Measurements from ENCODE around the gene SNAPC4.

The SNAPC4 gene

DNA sequence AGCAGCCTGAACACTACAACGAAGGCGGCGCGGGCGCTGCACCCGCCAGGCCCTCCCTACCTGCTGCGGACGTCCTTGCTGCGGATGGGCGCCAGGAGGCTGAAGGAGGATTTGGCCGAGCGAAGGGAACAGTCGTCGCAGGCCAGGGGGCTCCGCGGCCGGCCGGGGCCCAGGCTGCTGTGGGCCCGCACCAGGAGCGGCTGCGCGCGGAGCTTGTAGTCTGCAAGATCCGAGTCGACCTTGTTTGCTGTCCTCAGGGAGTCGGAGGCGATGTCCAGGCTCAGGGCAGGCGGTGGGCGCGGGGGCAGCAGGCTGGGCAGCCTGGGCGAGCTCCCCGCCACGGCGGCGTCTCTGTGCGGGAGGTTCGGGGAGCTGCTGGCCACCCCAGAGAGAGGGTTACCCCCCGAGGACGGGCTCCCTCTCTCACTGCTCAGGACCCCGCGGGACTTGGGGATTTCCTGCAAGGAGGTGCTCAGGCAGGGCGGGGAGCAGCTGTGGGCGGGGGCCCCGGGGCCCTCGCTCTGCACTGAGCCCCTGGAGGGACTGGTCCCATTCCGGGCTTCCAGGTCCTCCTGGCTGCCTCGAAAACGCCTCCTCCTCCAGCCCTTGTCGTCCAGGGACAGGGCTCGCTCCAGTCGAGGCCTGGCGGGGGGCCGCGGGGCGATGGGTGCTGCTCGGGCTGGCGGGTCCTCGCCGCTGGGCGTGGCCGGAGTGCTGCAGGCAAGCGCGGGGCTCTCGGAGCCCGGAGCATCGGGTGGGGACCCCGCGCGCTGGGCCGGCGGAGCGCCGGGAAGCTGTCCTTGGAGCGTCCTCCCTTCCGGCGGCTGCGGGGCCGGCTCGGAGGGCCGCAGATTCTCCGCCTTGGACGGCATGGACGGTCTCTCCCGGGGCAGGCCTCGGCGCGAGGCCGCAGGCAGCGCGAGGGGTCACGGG is 38.8 kb upstream of the SNAPC4 start:
- Histone ChIP-seq H3K4me1 (ENCODE audit: control insufficient read depth, insufficient read depth, low read length) (peaks cover 28% of the 10 kb centered on the region), H3K27me3 (ENCODE audit: control insufficient read depth, insufficient read depth, low read length) (no peaks in the 10 kb centered on the region), H3K4me3 (ENCODE audit: low read length) (peak overlapping the region; percentile 52), H3K9ac (ENCODE audit: low read length) (peak overlapping the region; percentile 72), H3K9me3 (ENCODE audit: control insufficient read depth, low read length) (no peaks in the 10 kb centered on the region), H3K36me3 (ENCODE audit: control insufficient read depth, insufficient read depth, low read length) (peaks cover 17% of the 10 kb centered on the region)

GRCh38 chr9:136437839-136438547 is 38.0 kb upstream of the SNAPC4 start:
- peak overlapping the region; percentile 72 for H3K9ac ChIP-seq (ENCODE audit: low read length)
- H3K36me3 ChIP-seq (ENCODE audit: control insufficient read depth, insufficient read depth, low read length), result peaks cover 17% of the 10 kb centered on the region
- peak overlapping the region; percentile 52 for H3K4me3 ChIP-seq (ENCODE audit: low read length)
- H3K4me1 ChIP-seq (ENCODE audit: control insufficient read depth, insufficient read depth, low read length), result peaks cover 28% of the 10 kb centered on the region
- no peaks in the 10 kb centered on the region for H3K9me3 ChIP-seq (ENCODE audit: control insufficient read depth, low read length)
- no peaks in the 10 kb centered on the region for H3K27me3 ChIP-seq (ENCODE audit: control insufficient read depth, insufficient read depth, low read length)

- H3K9ac ChIP-seq (ENCODE audit: low read length), result peak overlapping the region; percentile 72
- peaks cover 17% of the 10 kb centered on the region for H3K36me3 ChIP-seq (ENCODE audit: control insufficient read depth, insufficient read depth, low read length)
- no peaks in the 10 kb centered on the region for H3K9me3 ChIP-seq (ENCODE audit: control insufficient read depth, low read length)
- no peak overlapping the region for H3K4me3 ChIP-seq (ENCODE audit: low read length)
- H3K27me3 ChIP-seq (ENCODE audit: control insufficient read depth, insufficient read depth, low read length), result no peaks in the 10 kb centered on the region
- H3K4me1 ChIP-seq (ENCODE audit: control insufficient read depth, insufficient read depth, low read length), result peaks cover 28% of the 10 kb centered on the region
Observed at GRCh38 chr9:136437430-136437829, 37.5 kb upstream of the SNAPC4 start.

DNA sequence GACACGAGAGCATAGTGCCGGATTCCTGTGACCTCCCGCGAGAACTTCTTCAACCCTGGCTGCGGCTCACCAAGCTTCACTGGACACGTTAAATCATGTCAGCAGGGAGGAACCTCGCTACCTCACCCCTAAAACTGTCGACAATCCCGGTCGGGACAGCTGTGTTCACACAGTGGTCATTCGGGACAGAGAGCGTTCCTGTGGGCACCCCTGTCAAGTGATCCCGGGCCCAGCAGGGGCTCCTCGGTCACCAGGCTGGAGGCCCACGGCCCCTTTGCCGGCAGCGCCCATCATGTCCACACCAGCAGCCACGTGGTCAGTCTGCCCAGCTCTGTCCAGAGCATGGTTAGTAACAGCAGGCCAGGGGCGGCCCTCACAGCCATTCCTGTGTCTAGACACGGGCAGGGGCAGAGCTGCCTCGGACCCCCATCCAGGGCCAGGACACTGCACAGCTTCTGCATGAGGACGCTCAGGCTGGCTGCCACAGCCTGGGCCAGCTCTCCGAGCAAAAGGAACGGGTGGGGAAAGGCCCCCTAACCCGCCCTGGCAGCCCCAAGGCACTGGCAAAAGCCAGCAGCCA is 36.2 kb upstream of the SNAPC4 start:
- Histone ChIP-seq H3K9ac (ENCODE audit: low read length) (no peak overlapping the region), H3K9me3 (ENCODE audit: control insufficient read depth, low read length) (no peaks in the 10 kb centered on the region), H3K36me3 (ENCODE audit: control insufficient read depth, insufficient read depth, low read length) (peaks cover 6% of the 10 kb centered on the region), H3K4me1 (ENCODE audit: control insufficient read depth, insufficient read depth, low read length) (peaks cover 28% of the 10 kb centered on the region), H3K4me3 (ENCODE audit: low read length) (no peak overlapping the region), H3K27me3 (ENCODE audit: control insufficient read depth, insufficient read depth, low read length) (no peaks in the 10 kb centered on the region)

DNA sequence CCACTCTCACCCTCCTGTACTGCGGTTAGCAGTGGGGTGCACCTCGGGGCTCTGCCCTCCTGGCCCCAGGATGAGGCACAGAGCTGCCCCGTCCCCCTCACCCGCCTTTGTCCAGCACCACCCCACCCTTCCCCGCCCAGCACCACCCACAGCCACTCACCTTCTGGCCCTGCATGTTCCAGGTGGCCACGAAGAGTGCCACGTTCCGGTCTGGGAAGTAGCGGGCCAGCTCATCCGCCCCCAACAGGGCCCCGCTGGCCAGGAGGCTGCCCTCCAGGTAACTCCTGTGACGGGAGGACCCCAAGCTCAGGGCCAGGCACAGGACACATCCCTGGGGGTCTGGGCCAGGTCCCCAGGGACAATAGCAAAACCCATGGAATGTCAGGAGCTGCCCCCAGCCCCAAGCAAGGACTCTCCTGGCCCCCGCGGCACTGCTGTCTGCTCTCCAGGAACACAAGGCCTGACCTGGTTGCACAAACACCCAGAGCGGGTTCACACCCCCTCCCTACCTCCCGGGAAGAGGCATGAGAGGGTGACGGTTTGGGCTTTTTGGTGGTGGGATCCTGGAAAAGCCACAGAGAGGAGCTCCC is 34.7 kb upstream of the SNAPC4 start:
- Histone ChIP-seq H3K27me3 (ENCODE audit: control insufficient read depth, insufficient read depth, low read length) (no peaks in the 10 kb centered on the region), H3K9ac (ENCODE audit: low read length) (no peak overlapping the region), H3K9me3 (ENCODE audit: control insufficient read depth, low read length) (no peaks in the 10 kb centered on the region), H3K4me3 (ENCODE audit: low read length) (no peak overlapping the region), H3K4me1 (ENCODE audit: control insufficient read depth, insufficient read depth, low read length) (peaks cover 22% of the 10 kb centered on the region), H3K36me3 (ENCODE audit: control insufficient read depth, insufficient read depth, low read length) (no peaks in the 10 kb centered on the region)

GRCh38 chr9:136433849-136434579 is 34.0 kb upstream of the SNAPC4 start:
- Histone ChIP-seq H3K9me3 (ENCODE audit: control insufficient read depth, low read length) (no peaks in the 10 kb centered on the region), H3K9ac (ENCODE audit: low read length) (no peak overlapping the region), H3K4me1 (ENCODE audit: control insufficient read depth, insufficient read depth, low read length) (peaks cover 21% of the 10 kb centered on the region), H3K27me3 (ENCODE audit: control insufficient read depth, insufficient read depth, low read length) (no peaks in the 10 kb centered on the region), H3K36me3 (ENCODE audit: control insufficient read depth, insufficient read depth, low read length) (no peaks in the 10 kb centered on the region), H3K4me3 (ENCODE audit: low read length) (no peak overlapping the region)

GRCh38 chr9:136433043-136433715 is 33.2 kb upstream of the SNAPC4 start:
- H3K36me3 ChIP-seq (ENCODE audit: control insufficient read depth, insufficient read depth, low read length), result no peaks in the 10 kb centered on the region
- H3K9me3 ChIP-seq (ENCODE audit: control insufficient read depth, low read length), result no peaks in the 10 kb centered on the region
- H3K4me1 ChIP-seq (ENCODE audit: control insufficient read depth, insufficient read depth, low read length), result peaks cover 13% of the 10 kb centered on the region

DNA sequence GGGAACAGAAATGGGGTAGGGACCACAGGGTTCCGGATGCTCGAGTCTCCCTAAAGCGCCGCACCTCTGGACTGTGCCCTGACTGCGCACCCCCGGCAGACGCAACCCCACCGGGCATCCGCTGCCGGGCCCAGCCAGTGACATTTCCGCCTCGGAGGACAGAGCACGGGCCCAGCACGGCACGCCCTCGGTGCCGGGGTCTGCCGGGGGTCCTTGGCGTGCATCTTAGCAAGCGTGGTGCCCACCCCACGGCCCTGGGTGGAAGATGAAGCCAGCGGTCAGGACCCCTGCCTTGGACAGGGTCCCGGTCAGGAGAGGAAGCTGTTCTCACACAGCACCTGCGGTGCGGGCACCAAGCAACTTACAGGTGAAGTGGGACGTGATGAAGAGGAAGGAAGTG is 32.6 kb upstream of the SNAPC4 start:
- Histone ChIP-seq H3K9ac (ENCODE audit: low read length) (no peak overlapping the region), H3K36me3 (ENCODE audit: control insufficient read depth, insufficient read depth, low read length) (no peaks in the 10 kb centered on the region), H3K4me3 (ENCODE audit: low read length) (no peak overlapping the region), H3K4me1 (ENCODE audit: control insufficient read depth, insufficient read depth, low read length) (peaks cover 7% of the 10 kb centered on the region), H3K9me3 (ENCODE audit: control insufficient read depth, low read length) (no peaks in the 10 kb centered on the region), H3K27me3 (ENCODE audit: control insufficient read depth, insufficient read depth, low read length) (no peaks in the 10 kb centered on the region)

More at GRCh38 chr9:136433043-136433715, 33.2 kb upstream of the SNAPC4 start:
- no peaks in the 10 kb centered on the region for H3K27me3 ChIP-seq (ENCODE audit: control insufficient read depth, insufficient read depth, low read length)
- H3K4me3 ChIP-seq (ENCODE audit: low read length), result no peak overlapping the region
- H3K9ac ChIP-seq (ENCODE audit: low read length), result no peak overlapping the region

DNA sequence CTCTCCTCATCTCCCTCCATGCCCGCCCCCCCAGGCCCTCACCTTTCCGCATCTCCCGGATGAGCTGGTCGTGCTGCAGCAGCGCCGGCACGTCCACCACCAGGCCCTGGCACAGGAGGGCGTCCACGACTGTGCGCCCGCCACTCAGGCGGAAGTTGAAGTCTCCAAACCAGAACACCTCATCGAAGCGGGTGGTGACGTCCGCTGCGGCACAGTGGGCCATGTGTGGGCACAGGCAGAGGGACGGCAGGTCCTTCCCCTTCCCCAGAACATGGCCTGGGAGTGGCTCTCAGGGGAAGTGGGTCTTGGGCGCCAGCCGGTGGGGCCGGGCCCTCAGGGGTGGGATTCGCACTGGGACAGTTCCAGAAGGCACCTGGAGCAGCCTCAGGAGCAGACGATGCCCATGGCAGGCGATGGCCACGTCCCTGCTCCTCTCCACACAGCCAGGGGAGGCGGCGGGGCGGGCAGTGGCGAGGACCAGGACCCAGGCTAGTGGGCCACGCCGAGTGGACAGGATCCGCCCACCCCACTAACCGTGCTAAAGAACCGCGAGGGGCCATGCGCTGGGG is 31.9 kb upstream of the SNAPC4 start:
- no peak overlapping the region for H3K9ac ChIP-seq (ENCODE audit: low read length)
- H3K4me3 ChIP-seq (ENCODE audit: low read length), result no peak overlapping the region
- no peaks in the 10 kb centered on the region for H3K36me3 ChIP-seq (ENCODE audit: control insufficient read depth, insufficient read depth, low read length)
- H3K9me3 ChIP-seq (ENCODE audit: control insufficient read depth, low read length), result no peaks in the 10 kb centered on the region
- H3K27me3 ChIP-seq (ENCODE audit: control insufficient read depth, insufficient read depth, low read length), result no peaks in the 10 kb centered on the region
- no peaks in the 10 kb centered on the region for H3K4me1 ChIP-seq (ENCODE audit: control insufficient read depth, insufficient read depth, low read length)

DNA sequence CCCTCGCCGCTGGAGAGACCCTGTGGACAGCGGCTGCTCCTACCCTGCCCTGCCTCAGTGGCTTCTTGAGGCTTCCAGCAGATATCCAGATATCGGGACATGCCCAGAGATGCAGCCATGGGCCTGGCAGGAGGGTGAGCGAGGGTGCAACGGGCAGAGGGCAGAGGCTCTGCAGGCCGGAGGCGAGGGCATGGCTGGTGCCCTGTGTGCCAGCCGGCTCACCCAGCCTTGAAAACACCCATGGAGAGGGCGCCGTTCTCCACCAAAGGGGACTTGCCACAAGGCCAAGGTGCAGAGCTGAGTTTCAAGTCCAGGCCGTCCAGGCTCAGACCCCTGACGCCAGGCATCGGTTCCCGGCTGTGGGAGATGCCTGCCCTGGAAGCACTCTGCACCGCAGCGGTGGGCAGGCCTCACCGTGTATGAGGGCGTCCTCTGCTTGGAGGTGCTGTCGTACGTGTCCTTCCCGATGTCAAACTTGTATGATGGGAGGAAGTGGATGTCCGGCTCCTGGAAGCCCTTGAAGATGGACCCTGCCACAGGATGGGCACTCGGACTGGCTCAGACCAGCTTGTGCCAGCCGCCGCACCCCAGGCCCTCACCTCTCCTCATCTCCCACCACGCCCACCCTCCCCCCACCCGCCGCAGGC is 30.7 kb upstream of the SNAPC4 start:
- Histone ChIP-seq H3K9me3 (ENCODE audit: control insufficient read depth, low read length) (no peaks in the 10 kb centered on the region), H3K36me3 (ENCODE audit: control insufficient read depth, insufficient read depth, low read length) (no peaks in the 10 kb centered on the region), H3K9ac (ENCODE audit: low read length) (no peak overlapping the region), H3K4me3 (ENCODE audit: low read length) (no peak overlapping the region), H3K4me1 (ENCODE audit: control insufficient read depth, insufficient read depth, low read length) (no peaks in the 10 kb centered on the region), H3K27me3 (ENCODE audit: control insufficient read depth, insufficient read depth, low read length) (no peaks in the 10 kb centered on the region)

Measured in mucosa of stomach (tissue), 1 donor.